NCI-H128 (cell line): Measurements from ENCODE around the gene LRRFIP1.

Experiments
- DNase-seq: peaks from one replicate; lab custom pipeline; 2025; ENCODE audit not compliant: unreplicated experiment; lab: John Stamatoyannopoulos, UW

LRRFIP1 gene

DNA sequence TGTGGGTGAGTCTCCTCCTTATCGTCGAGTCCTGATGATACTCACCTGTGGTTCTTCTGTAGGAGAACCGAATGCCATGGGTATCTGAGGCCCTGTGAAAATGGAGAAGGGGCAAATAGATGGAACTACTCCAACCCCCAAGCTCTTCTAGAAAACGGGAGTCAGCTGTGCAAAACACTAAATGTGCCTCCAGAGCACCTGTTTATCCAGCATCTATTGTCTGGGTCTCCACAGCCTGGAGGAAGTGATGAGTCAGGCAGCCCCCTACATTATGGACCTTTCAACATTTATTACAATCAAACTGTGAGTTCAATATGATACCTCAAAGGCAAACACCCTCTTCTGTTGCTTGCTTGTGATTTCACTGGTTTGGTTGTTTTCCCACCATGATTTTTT, 9.8 kb upstream of the LRRFIP1 start:
- no peak for DNase-seq

DNA sequence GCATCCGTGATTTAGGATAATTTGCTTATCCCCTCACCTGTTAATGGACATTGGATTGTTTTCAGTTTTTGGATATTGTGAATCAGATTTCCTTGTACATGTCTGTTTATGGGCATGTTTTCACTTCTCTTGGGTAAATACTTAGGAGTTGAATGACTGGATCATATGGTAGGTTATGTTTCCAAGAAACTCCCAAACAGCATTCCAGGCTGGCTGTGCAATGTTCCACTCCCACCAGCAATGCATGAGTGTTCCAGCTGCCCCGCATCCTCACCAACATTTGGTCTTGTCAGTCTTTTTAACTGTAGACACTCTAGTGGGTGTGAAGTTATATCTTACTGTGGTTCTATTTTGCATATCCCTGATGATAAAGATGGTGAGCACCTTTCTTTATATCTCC, 8.9 kb upstream of the LRRFIP1 start:
- no peak for DNase-seq

DNA sequence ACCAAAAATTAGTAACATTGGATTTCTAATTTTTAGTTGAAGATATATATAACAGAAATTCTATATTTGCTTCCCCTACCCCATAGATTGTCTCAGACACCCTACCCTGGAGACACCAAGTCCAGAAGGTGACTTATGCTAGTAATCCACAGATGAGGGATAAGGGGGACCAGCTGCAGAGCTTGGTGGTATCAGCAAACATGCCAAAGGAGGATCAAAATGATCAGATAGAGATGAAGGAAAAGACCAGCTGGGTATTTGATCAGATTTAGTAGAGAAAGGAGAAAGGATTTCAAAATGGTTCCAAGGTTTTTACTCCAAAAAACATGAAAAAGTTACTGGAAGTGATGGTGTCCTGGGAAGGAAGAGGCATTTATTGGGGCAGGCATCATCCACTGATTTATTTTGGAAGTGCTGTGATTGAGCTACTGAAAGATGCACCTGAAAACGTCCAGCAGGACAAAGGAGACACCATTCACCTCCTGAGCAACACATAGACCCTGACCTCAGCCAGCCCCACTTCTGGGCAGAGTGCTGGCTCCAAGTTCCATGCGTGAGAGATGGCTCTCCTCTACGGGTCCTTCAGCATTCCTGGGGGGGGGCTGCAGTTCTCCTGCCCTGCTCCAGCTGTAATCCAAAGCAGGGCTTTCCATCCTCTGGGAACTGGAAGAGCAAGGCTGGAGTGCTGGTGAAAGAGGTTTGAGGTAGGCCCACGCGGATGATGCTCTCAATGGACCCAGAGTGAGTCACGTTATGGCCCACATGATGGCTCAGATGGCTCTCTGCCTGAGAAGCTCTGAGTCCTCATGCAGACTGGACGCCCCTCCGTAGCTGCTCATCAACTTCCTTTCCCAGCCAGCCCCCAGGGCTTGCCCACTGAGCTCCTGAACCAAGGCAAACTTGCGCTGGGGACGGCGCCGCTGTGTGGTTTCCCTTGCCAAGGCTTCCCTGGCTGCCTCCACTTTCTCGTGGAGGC, 3.7 kb upstream of the LRRFIP1 start:
- DNase-seq, result no peak

DNA sequence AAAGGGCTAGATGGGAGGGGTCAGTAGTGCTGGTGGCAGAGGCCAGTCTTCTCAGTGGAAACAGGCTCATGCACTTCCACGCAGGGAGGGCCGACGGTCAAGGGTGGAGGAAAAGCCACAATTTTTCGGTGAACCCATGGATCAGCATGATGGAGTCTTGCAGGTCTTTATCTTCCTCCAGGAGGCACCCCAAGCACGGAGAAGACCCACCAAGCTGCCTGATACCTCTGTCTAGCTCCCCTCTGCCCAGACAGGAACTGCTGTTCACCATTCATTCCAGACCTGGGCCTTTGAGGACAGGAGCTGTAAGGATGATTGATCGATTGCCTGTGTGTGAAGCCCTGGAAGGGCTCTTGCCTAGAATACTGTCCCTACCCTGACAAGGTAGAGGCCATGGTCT, 2.8 kb upstream of the LRRFIP1 start:
- no peak for DNase-seq

DNA sequence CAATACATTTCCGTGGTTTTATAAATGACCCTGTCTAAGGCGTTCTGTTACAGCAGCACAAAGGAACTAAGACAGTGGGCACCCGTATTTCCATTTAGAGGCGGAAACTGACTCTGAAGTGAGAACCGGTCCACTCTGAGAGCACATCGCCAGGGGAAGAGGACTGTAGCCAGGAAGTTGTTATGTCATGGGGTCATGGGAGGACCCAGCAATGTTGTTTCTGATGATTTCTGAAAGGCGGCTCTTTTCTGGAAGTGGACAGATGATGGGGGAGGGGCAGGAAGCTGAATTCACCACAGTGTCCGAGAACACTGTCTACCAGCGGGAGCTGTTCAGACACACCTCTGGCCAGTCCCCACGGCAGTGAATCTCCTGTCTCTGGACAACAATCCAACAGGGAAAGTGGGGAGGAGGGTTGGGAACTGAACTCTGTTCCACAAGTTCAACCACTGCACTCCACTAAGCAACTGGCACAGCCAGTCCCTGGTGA, 2.1 kb upstream of the LRRFIP1 start:
- DNase-seq, result no peak

DNA sequence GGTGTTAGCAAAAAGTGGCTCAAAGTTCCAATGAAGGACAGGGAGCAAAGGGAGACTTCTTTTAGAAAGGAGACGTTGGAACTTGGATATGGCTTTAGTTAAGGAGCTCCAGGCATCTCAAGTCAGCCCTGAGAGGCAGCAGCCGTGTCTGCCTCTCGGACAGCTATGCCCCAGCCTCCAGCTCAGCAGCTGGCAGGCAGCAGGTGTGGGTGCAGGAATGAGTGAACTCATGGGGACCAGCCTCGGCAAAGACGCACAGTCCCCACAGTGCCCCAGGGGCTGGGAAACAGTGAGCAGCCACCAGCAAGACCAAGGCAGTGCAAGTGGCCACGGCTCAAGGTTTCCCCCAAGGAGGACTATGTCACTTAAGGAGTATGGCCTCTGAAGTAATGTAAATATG, 1.6 kb upstream of the LRRFIP1 start:
- no peak for DNase-seq

DNA sequence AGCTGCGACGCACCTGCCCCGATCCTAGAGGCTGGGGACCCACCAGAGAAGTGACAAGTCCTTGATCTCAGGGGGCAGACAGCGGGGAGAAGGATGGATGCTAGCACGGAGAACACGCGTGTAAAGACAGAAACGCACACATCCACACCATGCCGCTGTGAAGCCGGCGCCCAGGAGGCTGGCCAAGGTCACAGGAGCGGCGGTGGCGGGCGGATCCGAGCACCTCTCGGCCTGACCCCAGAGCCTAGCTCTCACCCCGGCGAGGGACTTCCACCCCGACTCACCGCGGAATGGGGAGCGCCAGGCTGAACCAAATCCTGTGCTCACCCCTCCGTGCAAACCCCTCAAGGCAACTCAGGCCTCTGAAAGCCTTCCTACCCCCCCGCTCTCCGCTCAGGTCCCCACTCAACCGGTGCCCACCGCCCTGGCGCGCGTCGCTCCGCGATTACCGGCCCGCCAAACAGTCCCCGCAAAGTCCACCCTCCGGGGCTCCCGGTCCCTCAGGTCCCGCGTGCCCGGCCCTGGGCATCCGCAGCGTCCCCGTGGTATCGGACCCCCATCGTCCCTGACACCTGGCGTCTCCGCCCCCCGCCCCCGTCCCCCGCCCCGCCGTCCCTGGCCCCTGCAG, 460 bp upstream of the LRRFIP1 start:
- DNase-seq, result no peak

DNA sequence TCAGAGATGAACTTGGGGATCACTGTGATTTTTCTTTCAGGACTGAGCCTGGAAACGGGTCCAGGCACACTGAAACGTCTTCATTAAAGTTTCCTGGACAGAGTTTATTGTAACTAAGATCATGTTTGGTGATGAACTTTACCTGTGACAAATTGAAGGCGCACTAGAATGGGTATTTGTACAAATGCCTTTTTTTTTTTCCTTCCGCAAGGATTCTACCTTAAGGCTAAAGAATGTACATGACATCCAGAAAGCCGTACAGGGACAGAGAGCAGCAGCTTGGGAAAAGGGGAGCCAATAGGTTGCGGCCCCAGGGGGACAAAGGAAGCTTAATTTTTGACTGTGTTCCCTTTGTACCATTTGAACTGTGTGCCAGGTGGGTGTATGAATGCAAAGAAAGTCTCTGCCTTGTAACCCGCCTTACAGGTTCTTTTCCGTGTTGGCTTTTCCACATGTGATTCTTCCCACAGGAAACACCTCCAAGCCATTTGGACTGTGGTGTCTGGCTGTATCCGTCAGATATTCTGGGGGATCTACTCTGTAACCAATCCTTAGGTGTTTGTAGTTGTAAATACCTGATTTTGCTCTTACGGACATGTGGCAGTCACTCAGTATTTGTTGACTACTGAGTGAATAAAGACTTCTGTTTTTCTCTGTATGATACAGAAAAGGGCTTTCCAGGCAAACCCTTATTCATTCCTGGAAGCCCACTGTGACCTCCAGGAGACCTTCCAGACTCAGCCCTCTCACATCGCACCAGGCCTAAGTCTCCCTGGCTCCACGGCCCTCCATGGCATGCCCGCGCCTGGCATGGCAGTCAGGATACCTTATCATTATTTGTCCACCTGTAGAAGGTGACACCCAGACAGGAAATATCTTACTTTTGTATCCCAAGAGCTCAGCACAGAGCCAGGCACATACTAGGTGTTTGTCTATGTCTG, 1.1 kb downstream of the LRRFIP1 start:
- no peak for DNase-seq

DNA sequence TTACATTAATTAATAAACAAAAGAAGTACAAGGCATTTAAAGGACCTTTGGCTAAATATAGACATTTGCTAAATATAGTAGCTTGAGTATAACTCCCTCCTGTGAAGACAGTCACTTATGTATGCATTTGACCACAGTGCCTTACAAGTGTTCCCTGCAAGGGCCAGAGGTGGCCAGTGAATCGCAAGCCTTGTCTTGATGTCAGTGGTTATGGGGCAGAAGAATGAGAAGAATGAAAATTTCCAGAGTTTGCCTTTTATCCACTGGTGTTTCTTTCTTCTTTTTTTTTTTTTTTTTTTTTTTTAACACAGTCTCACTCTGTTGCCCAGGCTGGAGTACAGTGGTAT, 1.8 kb downstream of the LRRFIP1 start:
- no peak for DNase-seq

DNA sequence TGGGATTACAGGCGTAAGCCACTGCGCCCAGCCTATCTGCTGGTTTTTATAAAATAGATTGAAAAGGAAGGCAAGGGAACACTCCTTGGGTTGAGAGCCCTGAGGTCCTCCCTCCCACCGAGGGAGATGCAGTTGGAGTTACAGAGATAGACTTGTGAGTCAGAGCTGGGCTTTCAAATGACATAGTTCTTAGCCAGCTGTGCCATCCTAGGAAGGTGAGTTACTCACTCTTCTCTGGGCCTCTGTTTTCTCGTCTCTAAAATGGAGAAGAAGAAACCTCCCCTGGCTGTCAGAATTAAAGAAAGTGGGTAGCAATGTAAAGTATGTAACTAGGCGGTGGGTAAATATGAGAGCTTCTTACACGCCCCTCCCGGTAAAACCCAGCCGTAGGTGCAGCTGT, 2.4 kb downstream of the LRRFIP1 start:
- no peak for DNase-seq

DNA sequence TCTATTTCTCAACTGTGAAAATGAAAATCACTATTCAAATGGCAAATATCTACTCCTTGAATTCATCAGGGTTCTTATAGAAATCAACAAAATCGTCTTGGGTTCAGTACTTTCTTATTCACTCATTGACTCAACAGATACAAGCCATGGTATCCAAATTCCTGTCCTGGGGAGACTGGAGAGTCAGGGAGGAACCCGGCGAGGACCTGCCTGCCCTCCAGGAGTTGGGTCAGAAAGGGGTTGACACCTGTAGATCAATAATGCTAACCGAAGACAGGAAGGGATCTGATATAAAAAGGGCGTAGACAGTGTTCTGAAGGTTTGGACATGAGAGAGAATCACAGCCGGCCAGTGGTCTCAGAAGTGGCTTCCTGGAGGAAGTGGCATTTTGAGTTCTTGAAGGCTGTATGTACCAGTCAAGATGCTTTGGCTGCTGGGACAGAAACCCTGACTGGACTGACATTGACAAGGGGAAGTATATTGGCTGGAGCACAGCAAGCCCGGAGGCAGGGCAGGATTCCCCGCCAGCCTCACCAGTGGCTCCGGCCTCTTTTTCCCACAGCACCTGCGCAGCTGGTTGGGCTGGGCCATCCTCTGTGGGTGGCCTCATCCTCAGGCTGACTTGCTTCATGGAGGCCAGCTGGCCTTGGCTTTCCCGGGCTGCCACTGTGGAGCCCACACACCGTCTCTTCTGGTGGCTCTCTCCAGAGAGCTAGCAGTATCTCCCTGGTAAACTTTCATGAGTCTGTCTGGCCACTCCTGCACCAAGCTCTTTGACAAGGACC, 3.0 kb downstream of the LRRFIP1 start:
- DNase-seq, result no peak

DNA sequence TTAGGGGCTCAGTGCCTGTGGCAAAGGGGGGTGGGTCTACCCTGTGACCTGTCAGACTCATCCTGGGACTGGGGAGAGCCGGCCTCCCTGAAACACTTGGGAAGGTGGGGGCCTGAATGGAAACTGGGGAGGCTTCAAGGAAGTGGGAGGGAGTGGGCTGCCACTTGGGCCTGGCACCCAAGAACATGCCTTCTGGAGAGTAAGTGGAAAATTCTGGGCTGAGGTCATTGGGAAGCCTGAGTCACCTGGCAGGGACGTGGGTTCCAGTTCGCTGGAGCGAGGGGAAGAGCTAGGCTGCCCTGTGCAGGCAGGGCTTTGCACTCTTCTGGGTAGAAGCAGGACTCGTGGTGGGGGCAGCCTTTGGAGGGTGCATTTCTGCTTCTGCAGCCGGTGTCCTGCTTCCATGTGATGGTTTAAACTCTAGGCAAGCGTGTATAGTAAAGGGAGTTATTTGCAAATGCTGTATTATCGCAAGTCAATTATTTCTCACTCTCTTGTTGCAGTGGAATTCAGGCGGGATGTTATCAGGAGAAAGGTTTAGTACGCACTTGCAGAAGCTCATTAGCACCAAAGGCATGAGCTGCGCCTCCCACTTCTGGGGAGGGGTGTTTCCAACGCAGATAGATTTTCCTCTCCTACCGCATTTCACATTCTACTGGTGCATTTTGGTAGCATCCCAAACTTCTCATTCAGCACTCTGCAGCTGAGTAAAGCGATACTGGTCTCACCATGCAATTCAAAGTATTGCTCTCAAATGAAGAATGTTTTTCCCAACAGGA, 3.8 kb downstream of the LRRFIP1 start:
- no peak for DNase-seq

DNA sequence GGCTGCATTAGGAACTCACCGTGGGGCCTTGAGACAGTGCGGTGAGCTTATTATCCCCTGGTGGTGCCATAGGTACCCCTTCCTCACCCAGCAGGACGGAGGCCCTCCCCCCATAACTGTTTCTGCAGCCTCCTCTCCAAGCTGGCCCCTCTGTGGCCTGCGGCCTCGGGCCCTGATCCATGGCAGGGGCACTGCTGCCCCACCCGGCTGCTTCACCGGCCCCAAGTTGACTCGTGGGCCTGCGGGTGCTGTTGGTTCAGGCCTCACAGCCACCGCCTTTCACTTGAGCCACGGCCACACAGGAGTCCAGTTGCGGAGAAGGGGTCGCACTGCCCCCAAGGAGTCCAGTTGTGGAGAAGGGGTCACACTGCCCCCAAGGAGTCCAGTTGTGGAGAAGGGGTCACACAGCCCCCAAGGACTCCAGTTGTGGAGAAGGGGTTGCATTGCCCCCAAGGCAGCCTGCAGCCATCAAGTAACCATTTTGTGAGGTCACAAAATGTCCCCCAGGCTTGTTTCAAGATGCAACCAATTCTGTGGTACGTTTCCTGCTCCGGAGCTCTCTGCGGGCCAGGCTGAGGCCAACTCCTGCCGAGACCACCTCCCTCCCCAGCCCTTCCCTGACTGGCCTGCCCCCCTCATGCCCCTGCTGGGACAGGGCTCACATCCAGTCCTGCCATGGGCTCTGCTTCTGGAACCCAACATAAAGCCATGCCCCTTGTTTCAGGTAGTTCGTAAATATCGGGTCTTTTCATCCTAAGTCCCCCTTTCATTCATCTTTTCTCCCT, 4.6 kb downstream of the LRRFIP1 start:
- DNase-seq, result no peak

DNA sequence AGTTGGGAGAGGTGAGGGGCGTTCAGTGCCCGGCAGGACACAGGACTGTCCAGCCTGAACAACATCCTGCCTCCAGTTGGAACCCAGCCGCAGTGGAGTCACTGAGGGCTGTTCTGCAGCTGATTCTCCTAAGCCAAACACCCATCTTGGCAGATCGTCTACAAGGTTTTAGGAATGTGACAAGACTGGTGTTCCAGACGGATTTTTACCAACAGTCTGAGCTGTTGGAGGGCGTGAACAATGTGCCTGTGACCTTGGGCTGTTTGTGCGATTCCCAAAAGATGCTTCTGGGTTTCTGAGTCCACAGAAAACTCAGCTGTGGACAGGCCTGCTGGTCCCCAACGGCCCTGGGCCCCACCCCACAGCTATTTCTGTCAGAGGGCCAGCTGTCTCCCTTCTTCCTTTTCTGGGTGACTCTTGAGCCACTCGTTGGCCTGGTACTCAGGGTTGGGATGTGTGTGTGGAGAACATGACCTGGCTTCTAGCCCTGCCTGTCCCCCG, 5.7 kb downstream of the LRRFIP1 start:
- no peak for DNase-seq

DNA sequence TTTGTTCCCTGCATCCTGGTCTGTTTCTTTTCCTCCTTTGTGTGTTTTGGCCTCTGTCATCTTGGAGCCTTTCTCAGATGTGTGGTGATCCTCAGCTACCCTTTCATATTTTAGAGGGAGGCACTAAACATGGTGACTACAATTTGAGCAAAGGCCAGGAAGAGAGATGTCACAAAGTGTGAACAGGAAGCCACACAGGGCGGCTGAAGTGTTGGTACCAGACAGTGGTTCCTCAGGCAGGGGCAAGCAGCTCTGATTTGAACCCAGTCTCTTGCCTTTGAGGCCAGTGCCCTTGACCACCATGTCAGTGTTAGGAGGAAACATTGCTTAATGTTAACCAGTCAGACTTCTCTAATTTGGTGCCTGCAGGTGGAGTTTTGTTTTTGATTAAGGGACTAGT, 9.2 kb downstream of the LRRFIP1 start:
- DNase-seq, result no peak

DNA sequence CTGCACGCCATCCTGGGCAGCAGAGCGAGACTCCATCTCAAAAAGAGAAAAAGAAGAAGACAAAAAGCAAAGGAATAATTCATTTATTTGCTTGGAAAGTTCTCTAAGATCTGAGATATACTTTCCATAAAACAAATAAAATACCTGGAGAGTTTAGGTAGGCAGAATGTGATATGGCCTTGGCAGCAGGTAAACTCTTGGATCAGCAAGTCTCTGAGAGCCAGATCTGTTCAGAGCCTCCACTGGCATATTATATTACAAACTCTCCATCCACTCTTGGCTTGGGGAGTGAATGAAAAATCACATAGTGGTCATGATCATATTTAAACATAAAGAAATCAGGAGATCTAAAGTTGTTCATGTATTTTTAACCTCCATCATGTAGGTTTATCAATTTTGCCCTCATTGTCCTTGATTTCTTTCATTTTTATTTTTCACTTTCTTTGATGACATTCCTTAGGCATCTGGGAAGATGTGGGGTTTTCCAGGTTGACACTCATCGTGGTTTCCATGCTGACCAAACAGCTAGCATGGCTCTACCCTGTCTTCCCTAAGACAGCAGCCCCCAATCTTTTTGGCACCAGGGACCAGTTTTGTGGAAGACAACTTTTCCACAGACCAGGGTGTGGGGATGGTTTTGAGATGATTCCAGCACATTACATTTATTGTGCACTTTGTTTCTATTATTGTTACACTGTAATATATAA, 10.2 kb downstream of the LRRFIP1 start:
- no peak for DNase-seq

DNA sequence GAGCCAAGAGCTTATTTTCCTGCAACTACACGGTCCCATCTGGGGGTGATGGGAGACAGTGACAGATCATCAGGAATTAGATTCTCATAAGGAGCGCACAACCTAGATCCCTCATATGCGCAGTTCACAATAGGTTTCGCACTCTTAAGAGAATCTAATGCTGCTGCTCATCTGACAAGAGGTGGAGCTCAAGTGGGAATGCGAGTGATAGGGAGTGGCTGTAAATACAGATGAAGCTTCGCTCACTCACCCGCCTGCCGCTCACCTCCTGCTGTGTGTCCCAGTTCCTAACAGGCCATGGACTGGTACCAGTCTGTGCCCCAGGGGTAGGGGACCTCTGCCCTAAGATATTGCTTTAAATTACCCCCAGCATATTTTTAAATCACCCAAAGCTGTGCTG, 10.8 kb downstream of the LRRFIP1 start:
- DNase-seq, result no peak
